NK-92 treated with Interleukin-12 subunit alpha and Interleukin-12 subunit beta, amount 100 ng/mL, for 24 hours (cell line): ENCODE measurements around the gene EVI2B.
"Not testable (repeated sequence)": the region's sequence is repeated elsewhere in the genome, so short reads cannot be mapped to it uniquely, and the experiment has no call there.

ENCODE experiments used
- DNase-seq: peaks from one replicate; lab custom pipeline; 2025; lab: John Stamatoyannopoulos, UW

The EVI2B gene

GRCh38 chr17:31310260-31310659 lies 3.6 kb downstream of the EVI2B start:
- no peak for DNase-seq

GRCh38 chr17:31309556-31309955 lies 4.3 kb downstream of the EVI2B start:
- DNase-seq, result no peak

GRCh38 chr17:31308372-31309334 lies 5.2 kb downstream of the EVI2B start:
- no peak for DNase-seq

- DNase-seq, result no peak
Observed at GRCh38 chr17:31307640-31308039, 6.2 kb downstream of the EVI2B start.

- DNase-seq, result no peak
Observed at GRCh38 chr17:31299624-31300023, 14.2 kb downstream of the EVI2B start.

- no peak for DNase-seq
Observed at GRCh38 chr17:31297090-31297489, 16.8 kb downstream of the EVI2B start, which contains the start of gene OMG. Gene OMG (minus strand): TSS chr17:31297239. CDS start chr17:31296331, 908 bp downstream.

- no peak for DNase-seq
Observed at GRCh38 chr17:31296142-31296541, 17.7 kb downstream of the EVI2B start.

GRCh38 chr17:31295489-31295871 lies 18.4 kb downstream of the EVI2B start:
- DNase-seq, result no peak

- no peak for DNase-seq
Observed at GRCh38 chr17:31294820-31295488, 18.9 kb downstream of the EVI2B start.

GRCh38 chr17:31294231-31294630 lies 19.6 kb downstream of the EVI2B start:
- DNase-seq, result no peak

GRCh38 chr17:31293581-31293980 lies 20.3 kb downstream of the EVI2B start:
- DNase-seq, result no peak

- no peak for DNase-seq
Observed at GRCh38 chr17:31291820-31292219, 22.0 kb downstream of the EVI2B start.

- no peak for DNase-seq
Observed at GRCh38 chr17:31289790-31290189, 24.1 kb downstream of the EVI2B start.

- DNase-seq, result not testable (repeated sequence)
Observed at GRCh38 chr17:31287932-31288331, 25.9 kb downstream of the EVI2B start.

GRCh38 chr17:31286587-31286986 lies 27.3 kb downstream of the EVI2B start:
- no peak for DNase-seq

- no peak for DNase-seq
Observed at GRCh38 chr17:31283841-31284240, 30.0 kb downstream of the EVI2B start.

GRCh38 chr17:31281061-31281460 lies 32.8 kb downstream of the EVI2B start:
- DNase-seq, result no peak

GRCh38 chr17:31279401-31279800 lies 34.5 kb downstream of the EVI2B start:
- no peak for DNase-seq

- no peak for DNase-seq
Observed at GRCh38 chr17:31275116-31275515, 38.7 kb downstream of the EVI2B start.

GRCh38 chr17:31274252-31274651 lies 39.6 kb downstream of the EVI2B start:
- DNase-seq, result no peak

- DNase-seq, result no peak
Observed at GRCh38 chr17:31273516-31273915, 40.3 kb downstream of the EVI2B start.

- no peak for DNase-seq
Observed at GRCh38 chr17:31272803-31273202, 41.1 kb downstream of the EVI2B start.

GRCh38 chr17:31272236-31272635 lies 41.6 kb downstream of the EVI2B start:
- no peak for DNase-seq
